ENCODE results near the gene PRODH2.
"Not testable (repeated sequence)": the region's sequence is repeated elsewhere in the genome, so short reads cannot be mapped to it uniquely, and the experiment has no call there.

Gene PRODH2

DNA sequence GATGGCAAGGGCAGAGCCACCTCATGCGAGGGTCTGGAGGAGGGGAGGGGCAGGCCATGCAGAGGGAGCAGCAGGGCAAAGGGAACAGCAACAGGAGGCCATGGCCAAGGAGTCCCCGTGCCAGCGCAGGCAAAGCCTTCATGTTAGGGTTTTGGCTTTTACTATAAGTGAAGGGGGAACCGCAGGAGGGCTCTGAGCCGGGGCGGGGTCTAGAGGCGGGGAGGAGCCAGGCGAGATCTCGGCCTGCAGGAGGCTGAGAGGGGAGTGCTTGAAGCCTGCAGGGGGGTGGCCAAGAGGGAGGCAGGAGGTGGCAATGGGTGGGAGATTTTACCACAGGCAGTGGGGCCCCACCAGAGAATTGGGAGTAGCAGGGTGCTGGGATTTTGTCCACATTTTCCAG lies 31.0 kb downstream of the PRODH2 start:
- no peak for DNase-seq (ENCODE audit: low read depth)

DNA sequence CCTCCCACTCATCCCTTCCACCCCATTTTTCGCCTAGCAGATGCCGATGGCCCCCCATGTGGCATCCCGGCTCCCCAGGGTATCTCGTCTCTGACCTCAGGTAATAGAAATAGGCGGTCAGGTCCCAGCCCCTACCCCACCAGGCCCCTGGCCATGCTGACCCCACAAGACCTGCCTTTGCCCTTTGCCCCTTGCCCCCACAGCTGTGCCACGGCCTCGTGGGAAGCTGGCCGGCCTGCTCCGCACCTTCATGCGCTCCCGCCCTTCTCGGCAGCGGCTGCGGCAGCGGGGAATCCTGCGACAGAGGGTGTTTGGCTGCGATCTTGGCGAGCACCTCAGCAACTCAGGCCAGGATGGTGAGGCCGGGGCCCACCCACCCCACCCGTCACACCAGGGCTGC lies 31.9 kb downstream of the PRODH2 start:
- DNase-seq (ENCODE audit: low read depth) = no peak

DNA sequence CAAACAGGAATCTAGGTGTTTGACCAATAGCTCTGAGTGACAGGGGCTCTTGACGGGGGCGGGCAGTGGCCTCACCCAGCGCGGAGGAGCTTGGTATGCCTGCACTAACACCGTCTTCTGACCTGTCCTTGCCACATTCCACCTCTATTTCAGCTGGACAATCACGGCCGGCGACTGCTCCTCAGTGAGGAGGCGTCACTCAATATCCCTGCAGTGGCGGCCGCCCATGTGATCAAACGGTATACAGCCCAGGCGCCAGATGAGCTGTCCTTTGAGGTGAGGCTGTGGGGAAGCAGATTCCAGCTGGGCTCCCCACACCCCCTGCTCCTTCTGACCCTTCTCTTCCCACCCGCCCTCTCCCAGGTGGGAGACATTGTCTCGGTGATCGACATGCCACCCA lies 32.6 kb downstream of the PRODH2 start:
- no peak for DNase-seq (ENCODE audit: low read depth)

DNA sequence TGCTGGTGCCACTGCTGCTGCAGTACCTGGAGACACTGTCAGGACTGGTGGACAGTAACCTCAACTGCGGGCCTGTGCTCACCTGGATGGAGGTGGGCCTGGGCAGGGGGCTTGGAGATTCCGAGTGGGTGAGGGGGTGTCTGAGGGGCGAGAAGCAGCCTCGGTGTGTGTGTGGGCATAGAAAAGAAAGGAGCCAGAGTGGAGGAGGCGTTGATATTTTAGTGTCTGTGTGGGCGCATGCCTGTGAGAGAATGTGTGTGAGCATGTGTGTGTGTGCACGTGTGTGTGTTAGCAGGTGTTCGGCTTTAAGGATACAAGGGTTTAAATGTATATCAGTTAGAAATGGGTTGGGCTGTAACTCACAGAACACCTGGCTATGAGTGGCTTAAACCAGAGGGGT lies 33.6 kb downstream of the PRODH2 start:
- no peak for DNase-seq (ENCODE audit: low read depth)

DNA sequence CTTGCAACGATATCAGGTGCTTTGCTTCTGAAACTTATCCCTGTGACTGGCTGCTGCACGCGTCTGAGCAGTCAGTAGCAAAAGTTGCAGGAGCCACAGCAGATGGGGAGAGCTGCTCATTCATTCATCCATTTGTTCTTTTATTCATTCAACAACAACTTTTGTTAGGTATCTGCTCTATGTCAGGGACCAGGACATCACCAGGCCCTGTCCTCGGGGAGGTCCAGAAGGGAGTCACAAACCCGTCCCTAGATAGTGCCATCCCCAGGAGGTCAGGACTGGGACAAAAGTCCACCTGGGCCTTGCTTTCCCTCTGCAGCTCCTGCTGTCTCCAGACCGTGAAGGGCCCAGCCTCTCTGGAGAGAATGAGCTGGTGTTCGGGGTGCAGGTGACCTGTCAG lies 34.7 kb downstream of the PRODH2 start:
- DNase-seq (ENCODE audit: low read depth) = no peak

DNA sequence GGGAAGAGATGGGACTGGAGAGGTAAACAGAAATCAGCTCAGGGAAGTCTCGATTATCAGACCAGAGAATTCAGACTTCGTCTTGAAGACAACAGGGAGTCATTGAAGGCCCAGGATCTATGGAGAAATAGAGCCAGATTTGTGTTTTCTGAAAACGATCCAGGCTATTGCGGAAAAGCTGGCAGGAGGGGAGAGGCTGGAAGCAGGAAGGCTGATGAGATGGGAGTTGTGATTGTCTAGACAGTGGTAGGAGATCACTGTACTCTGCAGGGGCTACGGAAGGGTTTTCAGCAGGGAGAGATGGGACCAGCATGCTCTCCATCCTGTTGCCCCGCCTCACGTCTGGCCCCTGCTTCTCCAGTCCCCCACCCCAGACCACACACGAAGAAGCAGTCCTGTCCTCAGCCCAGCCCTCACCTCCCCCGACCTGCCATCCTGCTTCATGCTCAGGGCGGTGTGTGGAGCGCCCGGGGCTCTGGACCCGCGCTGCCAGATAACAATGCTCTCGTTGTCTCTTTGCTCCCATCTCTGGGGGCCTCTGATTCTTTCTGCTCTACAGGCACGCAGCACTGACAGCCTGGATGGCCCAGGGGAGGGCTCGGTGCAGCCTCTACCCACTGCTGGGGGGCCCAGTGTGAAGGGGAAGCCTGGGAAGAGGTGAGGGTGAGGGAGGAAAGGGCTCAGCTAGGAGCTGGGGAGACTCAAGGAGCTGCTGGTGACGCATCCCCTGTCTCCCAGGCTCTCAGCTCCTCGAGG lies 35.4 kb downstream of the PRODH2 start:
- no peak for DNase-seq (ENCODE audit: low read depth)

DNA sequence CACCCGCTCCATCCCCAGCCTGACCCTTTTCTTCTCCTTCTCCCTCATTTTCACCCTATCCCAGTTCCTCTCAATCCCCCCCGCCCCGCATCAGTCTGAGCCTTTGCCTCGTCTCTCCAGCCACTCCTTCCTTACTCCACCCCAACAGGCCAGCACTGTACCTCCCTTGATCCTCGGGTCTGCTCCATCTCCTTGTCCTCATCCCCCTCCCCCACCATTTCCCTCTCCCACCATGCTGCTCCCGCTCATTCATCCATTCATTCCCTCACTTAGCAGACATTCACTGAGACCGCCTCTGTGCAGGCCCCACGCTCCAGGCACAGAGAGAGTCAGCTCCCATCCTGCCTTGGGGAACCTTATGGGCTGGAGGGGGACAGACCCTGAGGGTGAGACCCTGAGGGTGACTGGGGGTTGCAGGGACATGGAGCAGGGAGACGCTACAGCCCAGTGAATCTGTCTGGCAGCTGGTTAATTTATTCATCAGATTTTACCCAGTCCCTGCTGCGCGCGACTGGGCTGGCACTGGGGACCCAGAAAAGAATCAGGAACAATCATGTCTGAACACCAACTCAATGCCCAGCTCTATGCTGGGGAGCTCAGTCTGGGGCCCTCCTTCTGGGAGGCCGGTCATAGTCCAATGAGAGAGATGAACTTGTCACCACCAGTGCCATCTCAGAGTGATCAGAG lies 36.4 kb downstream of the PRODH2 start:
- no peak for DNase-seq (ENCODE audit: low read depth)

DNA sequence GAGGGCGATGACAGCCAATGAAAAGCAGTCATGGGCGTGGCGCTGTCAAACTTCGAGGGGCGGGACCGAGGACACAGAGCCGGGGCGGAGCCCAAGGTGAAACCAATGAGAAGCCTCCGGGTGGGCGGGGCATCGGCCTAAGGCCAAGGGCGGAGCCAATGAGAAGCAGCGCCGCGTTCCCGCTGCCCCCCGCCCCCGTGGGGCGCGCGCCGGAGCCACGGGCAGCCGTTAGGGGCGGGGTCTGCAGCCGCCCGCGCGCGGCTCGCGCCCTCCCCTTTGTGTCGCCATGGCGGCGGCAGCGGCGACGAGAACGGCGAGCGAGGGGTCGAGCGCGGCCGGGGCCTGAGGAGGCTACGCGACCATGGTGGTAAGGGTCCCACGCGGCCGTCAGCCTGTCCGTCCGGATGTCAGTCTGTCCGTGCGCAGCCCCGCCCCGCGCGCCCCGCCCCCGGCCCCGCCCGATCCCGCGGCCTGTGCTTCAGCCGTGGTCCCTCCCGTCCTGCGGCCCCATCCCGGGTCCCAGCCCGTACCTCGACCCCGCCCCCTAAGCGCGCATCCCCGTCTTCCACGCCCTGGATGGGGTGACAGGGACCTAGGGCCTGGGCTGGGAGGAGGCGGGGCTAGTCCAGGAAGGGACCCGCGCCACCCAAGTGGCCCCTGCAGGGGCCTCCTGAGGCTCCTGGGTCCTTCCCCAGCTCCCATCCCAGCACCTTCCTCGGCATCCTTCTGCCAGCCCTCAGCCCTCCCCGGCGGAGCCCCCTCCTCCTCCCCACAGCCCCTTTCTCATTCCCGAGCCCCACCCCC lies 37.1 kb downstream of the PRODH2 start, which contains the start of gene ARHGAP33:
ARHGAP33 (plus strand) TSS at position 267 of the 804 bp plus-strand sequence; CDS start at position 362, 95 bp downstream.
- peak; percentile 96 for DNase-seq (ENCODE audit: low read depth)

DNA sequence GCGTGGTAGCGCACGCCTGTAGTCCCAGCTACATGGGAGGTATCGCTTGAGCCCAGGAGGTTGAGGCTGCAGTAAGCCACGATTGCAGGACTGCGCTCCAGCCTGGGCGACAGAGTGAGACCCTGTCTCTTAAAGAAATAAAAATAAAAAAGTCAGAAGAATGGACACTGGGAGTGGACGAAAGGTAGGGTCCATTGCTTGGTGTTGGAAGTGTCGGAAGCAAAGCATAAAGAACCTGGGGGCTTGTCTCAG lies 37.7 kb downstream of the PRODH2 start:
- DNase-seq (ENCODE audit: low read depth) = no peak

DNA sequence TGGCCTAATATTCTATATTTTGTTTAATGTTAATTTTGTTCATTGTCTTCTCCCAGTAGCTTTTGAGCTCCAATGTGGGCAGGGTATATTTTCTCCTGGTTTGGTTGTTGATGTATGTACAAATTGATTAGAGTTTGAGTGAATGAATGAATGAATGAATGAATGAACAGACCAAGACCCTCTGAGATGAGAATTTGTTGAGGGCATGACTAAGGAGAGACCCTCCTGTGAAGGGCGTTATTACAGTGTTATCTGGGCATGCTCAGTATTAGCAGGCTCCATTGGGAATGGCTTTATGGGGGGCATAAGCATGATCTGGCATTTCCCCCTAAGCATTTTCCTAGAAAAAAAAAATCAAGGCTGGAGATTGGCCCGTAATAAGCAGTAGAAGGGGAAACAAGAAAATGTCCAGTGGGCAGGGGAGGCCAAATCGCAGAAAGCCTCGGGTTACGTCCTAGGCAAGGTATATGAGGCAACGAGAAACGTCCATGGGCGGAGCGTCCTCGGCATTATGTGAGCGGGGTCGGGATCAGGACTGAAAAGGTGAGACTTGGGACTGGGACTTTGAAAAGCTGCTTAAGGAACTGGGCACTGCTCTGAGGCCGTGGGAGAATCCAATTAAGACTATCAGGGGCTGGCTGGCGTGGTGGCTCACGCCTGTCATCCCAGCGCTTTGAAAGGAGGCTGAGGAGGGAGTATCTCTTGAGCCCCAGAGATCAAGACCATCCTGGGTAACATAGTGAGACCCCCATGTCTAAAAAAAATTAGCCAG lies 38.2 kb downstream of the PRODH2 start:
- no peak for DNase-seq (ENCODE audit: low read depth)

DNA sequence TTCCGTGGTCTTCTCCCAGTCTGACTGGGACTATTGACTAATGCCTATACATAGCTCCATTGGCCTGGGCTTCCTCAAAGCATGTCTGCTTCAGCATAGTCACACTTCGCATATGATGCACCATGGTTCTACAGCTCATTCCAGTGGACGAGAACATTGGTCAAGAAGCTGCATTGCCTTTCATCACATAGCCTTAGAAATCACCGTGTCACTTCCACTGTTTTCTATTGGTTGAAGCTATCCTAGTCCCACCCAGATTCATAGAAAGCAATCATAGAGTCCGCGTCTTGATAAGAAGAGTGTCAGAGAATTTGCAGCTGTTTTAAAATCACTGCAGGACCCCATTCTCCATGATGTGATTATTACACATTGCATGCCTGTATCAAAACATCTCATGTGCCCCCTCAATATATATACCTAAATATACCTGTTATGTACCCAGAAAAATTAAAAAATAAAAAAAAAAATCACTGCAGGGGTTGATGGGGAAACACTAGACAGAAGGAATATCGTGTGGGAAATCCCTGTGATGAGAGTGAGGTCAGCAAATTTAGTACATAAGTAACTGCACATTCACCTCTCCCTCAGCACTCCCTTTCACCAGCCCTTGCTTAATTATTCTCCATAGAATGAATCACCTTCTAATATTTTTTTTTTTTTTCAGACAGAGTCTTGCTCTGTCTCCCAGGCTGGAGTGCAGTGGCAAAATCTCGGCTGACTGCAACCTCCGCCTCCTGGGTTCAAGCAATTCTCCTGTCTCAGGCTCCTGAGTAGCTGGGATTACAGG lies 39.4 kb downstream of the PRODH2 start:
- no peak for DNase-seq (ENCODE audit: low read depth)

DNA sequence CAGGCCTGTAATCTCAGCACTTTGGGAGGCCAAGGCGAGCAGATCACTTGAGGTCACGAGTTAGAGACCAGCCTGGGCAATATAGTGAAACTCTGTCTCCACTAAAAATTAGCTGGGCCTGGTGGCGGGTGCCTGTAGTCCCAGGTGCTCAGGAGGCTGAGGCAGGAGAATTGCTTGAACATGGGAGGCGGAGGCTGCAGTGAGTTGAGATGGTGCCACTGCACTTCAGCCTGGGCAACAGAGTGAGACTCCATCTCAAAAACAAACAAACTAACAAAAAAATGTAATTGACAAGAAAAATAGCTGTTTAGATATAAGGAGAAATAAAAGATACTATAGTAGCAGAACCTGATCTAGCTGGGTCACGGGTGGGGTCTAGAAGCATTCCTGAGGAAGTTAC lies 40.3 kb downstream of the PRODH2 start:
- not testable (repeated sequence) for DNase-seq (ENCODE audit: low read depth)

DNA sequence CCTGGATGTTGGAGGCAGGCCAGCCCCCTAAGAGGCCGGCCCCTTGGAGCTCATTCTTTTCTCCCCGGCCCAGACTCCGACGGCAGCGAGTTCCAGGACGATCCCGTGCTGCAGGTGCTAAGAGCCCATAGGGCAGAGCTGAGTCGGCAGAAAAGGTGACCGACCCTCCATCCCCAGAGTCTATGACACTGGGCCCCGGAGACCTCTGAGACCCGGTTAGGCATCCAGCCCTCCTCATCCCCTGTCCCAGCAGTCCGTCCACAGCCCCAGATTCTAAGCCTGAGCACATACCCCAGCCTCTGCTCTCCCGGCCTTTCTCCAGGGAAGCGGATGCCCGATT lies 44.6 kb downstream of the PRODH2 start:
- DNase-seq (ENCODE audit: low read depth) = no peak

DNA sequence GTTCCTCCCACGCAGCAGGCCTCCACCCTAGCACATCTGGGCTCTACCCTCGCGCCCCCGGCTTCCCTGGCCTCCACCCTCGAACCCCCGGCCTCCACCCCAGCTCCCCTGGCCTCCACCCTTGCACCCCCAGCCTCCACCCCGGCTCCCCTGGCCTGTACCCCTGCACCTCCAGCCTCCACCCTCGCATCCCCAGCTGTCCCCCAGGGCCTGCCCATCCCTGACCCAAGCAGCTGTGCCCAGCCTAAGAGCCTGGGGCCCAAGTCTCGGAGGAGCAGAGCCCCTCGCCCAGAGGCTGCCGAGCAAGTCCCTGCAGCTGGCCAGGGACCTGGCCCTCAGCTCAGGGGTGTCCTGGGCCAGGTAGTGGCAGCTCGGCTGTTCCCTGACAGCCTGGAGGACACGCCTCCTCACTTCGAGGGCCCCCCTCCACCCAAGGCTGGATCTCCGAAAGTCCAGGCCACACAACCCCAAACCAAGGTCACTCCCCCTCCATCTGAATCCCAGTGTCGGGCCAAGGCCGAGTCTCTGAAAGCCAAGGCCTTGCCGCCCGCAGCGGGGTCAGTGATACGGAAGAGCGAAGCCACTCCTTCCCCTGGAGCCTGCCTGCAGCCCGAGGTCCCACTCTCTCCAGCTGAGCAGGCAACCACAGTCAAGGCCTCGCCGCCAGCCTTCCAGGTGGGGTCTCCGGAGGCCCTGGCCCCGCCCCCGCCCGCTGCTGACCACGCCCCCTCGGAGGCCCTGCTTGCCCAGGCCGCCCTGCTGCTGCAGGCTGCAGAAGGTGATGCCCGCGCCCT lies 45.2 kb downstream of the PRODH2 start:
- no peak for DNase-seq (ENCODE audit: low read depth)

DNA sequence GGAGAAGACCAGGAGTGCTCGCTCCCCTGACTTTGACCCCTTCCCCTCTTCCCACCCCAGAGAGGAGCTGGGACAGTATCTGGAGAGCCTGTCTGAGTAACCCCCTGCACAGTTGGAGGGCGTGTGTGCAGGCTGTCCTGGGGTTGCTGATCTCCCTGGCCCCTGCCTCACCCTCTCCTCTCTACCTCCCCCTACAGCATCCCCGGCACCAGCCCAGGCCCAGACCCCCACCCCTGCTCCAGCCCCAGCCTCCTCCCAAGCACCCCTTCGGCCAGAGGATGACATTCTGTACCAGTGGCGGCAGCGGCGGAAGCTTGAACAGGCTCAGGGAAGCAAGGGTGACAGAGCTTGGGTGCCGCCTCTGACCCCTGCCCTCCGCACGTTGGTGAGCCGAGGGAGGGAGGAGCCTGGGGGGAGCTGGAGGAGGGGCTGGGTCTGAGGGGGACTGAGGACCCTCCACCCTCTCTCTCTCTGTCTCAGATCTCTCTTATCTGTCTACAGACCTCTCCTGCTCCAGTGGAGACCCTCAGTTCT lies 46.0 kb downstream of the PRODH2 start:
- no peak for DNase-seq (ENCODE audit: low read depth)

DNA sequence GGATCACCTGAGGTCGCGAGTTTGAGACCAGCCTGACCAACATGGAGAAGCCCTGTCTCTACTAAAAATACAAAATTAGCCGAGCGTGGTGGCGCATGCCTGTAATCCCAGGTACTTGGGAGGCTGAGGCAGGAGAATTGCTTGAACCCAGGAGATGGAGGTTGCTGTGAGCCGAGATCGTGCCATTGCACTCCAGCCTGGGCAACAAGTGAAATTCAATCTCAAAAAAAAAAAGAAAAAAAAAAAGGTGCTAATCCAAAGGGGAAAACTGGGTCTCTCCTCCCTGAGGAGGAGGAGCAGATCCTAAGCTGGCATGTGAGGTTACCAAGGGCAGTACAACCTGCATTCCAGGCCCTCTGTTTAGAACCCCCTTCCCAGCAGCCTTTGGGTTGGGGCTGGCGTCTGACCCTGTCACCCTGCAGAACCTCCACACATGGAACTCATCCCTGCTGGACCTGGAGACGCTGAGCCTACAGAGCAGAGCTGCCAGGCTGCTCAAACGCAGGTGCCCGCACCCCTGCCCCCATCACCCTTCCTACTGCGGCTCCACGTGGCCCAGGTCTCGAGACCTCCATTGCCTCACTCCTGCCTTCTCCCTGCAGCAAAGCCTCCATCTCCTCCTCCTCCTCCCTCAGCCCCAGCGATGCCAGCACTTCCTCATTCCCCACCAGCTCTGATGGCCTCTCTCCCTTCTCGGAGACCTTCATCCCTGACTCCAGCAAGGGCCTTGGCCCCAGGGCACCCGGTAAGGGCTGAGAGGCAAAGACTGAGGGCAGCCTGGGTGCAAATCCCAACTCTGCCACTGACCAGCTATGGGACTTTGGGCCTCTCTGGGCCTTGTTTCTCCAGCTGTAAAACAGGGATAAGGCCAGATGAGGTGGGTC lies 48.0 kb downstream of the PRODH2 start:
- no peak for DNase-seq (ENCODE audit: low read depth)

DNA sequence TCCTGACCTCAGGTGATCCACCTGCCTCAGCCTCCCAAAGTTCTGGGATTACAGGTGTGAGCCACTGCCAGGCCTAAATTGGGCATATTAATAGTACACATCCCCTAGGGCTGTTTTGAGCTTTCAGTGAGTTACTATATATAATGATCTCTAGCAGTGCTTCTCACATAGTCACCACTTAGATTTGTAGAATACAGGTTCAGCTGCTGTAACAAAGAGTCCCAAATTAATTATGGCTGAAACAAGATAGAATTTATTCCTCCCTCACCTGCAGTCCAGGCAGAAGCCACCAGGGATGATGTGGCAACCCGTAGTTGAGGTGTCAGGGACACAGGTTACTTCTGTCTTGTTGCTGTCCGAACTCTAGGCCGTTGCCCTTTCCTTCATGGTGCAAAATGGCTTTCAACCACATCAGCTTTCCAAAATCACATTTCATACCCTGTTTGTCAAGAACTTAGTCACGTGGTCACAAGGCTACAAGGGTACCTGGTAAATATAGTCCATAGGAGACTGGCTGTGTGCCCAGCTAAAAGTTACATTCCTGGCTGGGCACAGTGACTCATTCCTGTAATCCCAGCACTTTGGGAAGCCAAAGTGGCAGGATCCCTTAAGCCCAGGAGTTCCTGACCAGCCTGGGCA lies 51.8 kb downstream of the PRODH2 start:
- no peak for DNase-seq (ENCODE audit: low read depth)

DNA sequence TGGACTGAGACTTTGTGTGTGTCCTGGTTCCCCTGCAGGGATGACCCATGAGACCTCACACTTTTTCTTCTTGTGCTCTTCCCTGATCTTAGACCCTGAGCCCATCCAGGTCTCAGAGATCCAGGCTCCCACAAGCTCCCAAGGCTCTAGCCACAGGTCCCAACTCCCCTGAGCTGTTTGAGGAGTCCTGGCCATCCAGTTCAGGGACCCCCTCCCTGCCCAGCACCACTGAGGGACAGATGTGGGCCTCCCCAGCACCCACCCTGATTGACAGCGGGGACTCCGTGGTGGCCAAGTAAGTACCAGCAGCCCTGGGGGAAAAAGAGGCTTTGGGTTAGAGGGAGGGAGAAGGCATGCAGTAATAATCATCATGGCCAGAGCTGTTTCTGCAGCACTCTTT lies 52.9 kb downstream of the PRODH2 start:
- DNase-seq (ENCODE audit: low read depth) = no peak
